ENCODE results near the gene TRAPPC12. TPM values are rescaled to one million over a fixed set of nuclear protein-coding genes. Genes with fewer than 3 reads are reported as not detected.

Gene TRAPPC12
- polyA plus RNA-seq, 4 donors = 63.9 to 107 (median 83.8) TPM

DNA sequence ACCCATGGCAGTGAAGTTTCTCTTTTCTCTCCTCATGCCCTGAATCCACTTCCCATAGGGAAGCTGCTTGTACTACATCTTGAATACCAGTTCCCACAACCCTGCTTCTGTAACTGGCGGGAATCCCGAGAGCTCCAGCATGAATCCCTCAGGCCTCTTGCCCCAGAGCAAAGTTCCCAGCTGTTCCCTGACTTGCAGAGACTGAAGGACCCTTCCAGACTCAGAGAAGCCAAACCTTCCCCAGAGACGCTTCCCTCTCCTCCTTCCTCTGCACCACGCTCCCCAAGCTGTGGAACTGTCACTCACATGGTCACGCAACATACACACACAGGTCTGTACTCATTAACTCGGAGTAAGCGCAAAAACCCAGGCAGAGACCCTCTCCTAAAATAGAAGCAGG, 26.4 kb downstream of the TRAPPC12 start:
- DNase-seq (ENCODE audit: low read depth in 4 of 4, low spot score in 2 of 4) = peak in 1 of 4 donors; percentile 24

DNA sequence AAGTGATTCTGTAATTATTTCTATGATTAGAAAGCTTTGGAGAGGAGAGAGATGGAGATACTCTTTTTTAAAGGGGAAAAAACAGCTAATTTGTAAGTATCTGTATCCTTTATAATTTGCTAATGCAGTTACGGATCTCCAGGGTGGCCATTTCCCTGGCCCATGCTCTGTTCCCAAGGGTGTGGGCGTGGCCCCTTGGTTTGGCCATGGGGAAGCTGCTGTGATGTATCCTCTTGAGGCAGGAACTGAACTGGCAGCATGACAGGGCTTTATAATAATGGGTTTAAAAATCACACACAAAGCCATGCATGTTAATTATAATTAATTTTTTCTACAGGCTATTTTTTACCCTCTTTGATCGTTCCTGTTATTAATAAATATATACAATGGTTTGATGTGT, 27.0 kb downstream of the TRAPPC12 start:
- no peak for DNase-seq (ENCODE audit: low read depth in 4 of 4, low spot score in 2 of 4)

DNA sequence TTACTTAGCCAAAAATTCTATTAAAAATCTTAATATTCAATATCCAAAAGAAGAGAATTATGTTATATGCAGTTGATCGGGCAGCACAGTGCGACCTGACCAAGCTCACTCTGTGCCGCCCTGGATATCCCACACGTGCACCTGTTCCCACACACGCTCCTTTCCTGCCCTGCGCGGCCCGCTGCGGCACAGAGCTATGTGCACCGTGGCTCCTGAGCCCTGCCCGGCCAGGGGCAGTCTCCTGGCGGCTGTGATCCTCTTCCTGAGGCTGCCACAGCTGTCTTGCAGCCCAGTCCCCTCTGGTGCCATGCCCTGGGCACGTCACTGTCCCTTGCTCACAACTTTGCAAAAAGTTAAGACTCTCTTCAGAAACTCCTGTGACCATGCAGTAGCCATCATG, 29.3 kb downstream of the TRAPPC12 start:
- no peak for DNase-seq (ENCODE audit: low read depth in 4 of 4, low spot score in 2 of 4)

DNA sequence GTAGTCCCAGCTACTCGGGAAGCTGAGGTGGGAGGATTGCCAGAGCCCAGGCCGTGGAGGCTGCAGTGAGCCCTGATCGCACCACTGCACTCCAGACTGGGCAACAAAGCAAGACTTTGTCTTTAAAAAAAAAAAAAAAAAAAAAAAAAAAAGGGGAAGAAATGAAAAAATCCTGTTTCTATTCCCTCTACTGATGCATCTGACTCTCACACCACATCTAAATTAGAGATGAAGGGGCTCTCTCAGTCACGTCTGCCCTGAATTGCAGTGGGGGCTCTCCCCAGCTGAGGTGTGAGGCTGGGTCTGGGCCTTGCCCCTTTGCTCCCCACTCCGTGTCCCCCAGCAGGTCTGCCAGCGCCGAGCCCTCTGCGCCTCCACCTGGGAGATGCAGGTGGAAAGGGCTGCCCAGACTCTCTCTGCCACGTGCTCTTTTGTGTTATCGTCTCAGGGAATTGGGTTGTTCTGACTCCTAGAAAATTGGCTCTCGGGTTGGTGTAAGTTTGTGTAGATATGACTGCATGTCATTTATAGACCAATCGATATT, 30.2 kb downstream of the TRAPPC12 start:
- DNase-seq (ENCODE audit: low read depth in 4 of 4, low spot score in 2 of 4) = no peak

DNA sequence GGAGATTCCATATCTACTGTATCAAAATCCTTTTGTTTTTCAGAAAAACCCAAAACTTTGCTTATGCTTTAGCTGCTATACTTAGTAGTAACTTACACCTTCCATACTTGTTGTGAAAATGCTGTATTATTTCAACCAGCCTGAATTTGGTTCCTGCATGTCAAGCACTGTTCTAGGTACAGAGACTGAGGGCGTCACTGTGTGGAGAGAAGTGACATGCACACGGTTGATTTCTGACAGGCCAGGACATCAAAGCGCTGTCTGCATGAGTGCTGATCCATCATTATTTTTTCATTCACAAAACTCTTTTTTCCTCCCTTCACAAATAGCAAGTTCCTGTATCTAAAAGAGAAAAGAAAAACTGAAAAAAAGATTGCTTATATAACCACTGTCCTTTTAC, 31.6 kb downstream of the TRAPPC12 start:
- no peak for DNase-seq (ENCODE audit: low read depth in 4 of 4, low spot score in 2 of 4)

DNA sequence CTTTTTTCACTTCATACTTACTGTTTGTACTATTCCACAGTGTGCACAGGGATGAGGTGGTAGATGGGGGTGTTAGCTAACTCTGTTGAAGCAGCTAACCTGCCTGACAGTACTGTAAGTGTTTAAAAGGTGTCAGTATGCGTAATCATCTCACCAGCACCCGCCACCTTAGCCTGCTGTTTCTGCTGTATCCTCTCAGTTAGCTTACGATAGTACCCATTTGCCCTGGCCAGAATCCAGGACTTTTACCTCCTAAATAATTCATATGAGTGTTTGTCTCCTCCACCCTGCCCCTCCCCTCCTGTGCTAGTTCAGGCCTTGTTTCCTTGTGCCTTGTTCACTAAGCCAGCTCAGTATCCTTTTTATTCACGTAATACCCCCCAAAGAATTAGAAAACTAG, 34.2 kb downstream of the TRAPPC12 start:
- DNase-seq (ENCODE audit: low read depth in 4 of 4, low spot score in 2 of 4) = no peak

DNA sequence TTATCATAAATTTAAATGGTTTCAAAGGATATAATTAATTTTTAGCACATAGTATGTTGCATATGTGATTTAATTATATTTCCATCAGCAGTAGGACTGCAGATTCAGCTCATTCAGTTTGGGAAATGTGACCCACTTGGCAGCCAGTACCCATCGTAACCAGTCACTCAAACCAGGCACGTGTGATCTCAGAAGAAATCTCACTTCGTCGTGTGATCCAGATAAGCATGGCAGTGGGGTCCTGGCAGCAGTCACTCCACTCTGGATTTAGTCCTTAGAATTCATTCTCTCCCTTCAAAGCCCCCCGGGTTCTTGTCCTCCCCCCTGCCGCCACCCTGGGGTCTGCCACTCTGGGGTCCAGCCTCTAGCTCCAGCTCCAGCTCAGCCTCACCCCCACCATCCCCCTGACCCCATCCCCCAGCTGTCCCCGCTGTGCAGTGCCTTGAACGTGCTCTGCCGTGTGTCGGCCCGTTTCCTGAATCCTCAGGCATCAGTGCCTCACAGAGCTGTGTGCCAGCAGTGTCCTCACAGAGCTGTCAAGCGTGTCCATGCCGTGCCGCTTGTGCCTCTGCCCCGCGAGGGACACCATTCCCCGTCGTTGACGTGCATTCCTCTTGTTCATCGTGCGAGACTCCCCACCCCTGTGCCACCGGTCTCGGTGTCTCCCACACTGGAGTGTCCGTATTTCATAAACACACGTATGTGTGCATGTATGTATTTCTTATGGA, 34.8 kb downstream of the TRAPPC12 start:
- no peak for DNase-seq (ENCODE audit: low read depth in 4 of 4, low spot score in 2 of 4)

DNA sequence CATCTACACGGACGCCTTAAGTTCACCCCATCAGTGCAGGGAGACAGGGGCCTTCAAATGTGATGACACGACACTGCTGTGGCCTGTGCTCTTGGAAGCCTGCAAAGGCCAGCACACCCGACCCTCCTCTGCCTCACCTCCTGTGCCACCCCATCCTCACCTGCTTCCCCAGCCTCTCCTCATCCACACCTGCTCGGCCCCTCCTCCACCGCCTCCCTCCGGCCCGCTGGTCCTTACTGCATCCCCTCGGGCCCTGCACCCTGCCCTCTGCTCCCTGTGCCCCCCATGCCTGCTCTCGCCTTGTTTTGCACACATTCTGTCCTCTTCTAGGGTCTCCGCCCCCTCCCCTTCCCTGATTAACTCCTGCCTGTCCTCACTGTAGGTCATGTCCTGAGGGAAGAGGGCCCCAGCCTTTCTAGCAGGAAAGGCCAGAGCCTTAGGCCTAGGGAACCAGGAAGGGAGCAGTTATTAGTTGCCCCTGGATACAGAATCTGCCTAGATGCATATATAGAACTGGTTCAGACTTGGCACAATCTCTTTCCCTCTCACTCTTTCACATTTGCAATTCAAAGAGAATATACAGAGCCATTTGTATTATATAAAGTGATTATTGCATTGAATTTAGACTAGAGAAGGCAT, 39.4 kb downstream of the TRAPPC12 start:
- no peak for DNase-seq (ENCODE audit: low read depth in 4 of 4, low spot score in 2 of 4)

DNA sequence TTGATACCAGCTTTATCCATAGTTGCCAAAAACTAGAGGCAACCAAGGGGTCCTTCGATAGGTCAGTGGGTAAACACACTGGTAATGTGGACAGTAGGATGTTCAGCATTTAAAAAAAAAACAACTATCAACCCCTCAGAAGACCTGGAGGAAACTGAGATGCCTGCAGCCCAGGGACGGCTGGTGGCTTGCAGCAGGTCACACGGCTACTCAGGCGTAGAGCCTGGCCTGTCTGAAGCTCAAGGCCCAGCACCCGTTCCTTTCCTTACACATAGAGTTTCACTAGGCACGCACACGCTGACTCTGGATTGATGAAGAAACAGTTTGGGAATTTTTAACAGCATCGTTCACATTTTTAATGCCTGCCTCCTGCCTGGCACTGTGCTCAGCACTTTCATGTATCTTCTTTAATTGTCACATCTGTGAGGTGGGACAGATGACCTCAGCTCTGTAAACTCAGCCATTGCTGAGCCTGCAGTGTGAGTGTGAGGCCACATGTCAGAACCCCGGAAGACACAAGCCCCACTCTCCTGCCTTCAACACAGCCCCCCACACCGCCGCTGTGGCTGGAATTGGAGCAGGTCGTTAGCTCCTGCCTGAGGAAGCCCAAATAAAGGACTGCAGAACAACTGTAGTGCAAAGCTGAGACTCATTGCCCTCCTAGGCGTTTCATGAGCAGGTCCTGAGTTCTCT, 40.7 kb downstream of the TRAPPC12 start:
- DNase-seq (ENCODE audit: low read depth in 4 of 4, low spot score in 2 of 4) = no peak

DNA sequence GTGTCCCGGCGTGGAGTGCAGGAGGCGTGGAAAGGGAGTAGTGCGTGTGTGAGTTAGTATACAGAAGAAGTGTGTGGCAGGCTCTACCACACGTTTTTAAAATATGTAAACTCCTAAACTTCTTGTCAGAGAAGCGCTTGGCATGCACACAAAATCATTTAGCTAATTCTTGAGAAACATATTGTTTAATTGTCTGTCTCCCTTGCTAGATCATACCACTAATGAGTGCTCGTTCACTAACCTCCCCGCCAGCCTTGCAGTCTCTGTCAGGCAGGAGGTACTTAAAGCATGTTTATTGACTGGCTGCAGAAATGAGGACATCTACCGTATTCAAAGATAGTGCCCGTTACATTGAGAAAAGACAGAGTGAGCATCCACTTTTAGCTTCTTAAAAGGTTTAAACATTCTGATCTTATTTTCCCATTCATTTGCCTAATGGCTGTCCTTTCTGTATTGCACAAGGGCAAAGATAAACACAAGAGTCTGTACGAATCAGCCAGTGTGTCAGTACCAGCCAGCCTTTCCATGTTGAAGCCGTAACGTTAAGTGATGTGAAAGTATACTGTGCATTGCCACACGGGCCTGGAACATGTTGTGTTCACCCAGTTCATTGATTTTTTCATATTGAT, 41.4 kb downstream of the TRAPPC12 start:
- no peak for DNase-seq (ENCODE audit: low read depth in 4 of 4, low spot score in 2 of 4)

DNA sequence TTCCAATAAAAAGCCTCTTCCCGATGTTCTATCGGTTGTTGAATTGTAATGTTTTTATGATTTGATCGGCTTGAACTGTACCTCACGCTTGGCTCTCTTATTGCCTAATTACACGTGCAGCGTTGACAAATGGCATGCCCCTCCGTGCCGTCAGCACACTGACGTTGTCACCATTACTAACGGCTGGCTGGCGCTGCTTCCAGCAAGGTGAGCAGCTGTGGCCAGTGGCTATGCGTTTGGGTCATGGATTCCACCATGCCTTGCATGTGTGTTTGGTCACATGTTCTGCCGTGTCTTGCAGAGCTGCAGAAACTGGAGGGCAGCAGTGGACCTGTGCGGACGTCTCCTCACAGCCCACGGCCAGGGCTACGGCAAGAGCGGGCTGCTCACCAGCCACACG, 42.1 kb downstream of the TRAPPC12 start:
- no peak for DNase-seq (ENCODE audit: low read depth in 4 of 4, low spot score in 2 of 4)

DNA sequence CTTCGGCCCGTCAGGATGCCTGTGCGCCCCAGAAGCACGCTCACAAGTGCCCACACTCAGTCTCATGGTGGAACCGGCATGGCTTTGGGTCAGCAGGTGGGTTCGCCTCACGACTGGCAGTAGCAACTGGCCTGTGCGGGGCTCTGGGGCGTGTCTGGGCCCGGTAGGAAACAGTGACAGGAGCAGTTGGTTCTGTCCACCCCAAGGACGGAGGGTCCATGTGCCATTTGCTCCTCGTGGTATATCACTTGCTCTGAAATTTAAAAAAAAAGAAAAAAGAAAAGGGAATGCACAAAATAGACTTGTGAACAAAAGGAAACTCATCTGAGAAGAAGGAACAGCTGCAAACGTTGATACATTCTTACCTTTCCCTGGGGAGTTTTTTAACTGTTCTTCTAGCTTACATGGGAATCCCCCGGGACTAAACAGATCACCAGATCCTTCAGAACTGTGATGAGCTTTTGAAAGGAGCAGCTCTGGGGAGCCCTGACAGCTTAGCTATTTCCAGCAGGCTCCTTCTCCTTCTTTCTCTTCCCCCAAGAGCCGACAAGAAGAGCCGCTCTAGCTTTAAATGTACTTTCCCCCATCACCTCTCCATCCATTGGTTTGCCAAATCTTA, 42.8 kb downstream of the TRAPPC12 start:
- no peak for DNase-seq (ENCODE audit: low read depth in 4 of 4, low spot score in 2 of 4)

DNA sequence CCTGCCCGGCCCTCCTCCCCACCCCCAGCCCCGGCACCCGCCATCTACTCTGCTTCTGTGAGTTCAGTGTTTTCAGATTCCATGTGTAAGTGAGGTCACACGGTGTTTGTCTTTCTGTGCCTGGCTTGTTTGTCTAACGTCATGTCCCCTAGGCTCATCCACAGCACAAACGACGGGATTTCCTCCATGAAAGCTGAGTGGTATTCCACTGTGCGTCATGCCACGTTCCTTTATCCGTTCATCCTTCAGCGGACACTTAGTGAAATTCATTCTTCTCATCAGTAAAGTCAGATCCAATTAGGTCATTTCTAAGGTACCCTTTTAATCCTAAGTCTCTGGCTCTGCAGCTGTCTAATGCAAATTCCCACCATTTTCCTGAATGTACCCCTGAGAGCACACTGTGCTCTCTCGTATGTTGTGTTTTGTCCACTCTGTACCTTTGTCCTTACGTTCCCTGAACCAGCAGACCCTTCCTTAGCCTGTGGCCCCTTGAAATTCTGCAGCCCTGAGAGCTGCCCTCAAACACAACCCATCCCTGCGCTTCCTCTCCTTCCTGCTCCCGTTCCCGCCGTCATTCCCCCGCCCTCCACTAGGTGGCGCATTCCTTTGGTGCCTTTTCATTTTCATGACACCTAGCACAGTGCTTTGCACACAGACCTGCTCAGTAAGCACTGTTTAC, 44.1 kb downstream of the TRAPPC12 start:
- DNase-seq (ENCODE audit: low read depth in 4 of 4, low spot score in 2 of 4) = no peak

DNA sequence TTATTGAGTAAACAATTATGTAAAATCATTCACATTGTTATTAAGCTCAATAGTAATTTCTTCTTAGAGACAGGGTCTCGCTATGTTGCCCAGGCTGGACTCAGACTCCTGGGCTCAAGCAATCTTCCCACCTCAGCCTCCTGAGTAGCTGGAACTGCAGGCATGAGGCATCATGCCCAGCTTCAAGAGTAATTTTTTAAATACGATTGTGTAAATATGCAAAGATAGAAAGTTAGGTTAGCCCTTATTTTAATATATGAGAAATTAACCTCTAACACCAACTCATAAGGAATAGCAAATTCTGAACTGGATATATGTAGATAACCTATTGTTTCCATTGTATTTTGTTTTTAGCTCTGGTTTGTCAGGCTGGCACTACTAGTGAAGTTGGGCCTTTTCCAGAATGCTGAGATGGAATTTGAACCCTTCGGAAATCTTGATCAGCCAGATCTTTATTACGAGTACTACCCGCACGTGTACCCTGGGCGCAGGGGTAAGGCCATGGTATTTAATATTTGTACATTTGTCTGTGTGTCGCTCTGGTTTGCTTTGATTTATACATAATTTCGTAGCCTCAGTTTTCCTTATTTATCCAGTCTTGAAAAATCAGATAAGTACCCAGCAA, 44.8 kb downstream of the TRAPPC12 start:
- no peak for DNase-seq (ENCODE audit: low read depth in 4 of 4, low spot score in 2 of 4)

DNA sequence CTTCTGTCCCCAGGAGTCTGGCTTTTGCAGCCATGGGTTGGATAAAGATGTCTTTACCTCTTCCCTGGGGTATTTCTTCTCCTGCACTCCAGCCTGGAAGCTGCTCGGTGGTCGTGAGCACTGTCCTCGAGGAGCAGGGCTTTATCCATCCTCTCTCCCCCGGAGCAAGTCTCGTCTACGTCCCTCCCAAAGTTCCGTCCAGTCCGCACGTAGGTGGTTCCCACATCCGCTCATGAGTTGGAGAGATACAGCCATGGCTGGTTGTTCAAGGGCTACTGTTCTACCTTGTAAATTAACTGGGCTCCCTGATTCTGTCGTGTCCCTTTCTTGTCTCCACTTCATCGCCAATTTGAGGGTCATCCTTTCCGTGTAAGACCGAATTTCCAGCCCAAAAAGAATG, 47.1 kb downstream of the TRAPPC12 start:
- no peak for DNase-seq (ENCODE audit: low read depth in 4 of 4, low spot score in 2 of 4)

DNA sequence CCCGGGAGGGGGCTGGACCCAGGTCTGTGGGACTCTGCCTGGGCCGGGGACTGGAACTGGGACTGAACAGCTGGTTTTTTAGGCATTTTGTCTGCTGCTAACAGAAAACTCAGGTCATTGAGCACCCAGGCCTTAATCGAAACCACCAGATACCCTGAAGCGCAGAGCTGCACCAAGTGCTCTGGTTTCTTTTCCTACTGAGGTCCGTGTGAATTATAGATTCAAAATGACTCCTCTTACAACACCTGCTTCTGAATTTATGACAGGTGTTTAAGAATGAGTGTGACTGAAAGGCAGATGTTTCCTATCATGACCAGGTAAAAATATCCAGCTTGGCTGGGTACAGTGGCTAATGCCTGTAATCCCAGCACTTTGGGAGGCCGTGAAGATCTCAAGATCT, 47.8 kb downstream of the TRAPPC12 start:
- DNase-seq (ENCODE audit: low read depth in 4 of 4, low spot score in 2 of 4) = no peak

DNA sequence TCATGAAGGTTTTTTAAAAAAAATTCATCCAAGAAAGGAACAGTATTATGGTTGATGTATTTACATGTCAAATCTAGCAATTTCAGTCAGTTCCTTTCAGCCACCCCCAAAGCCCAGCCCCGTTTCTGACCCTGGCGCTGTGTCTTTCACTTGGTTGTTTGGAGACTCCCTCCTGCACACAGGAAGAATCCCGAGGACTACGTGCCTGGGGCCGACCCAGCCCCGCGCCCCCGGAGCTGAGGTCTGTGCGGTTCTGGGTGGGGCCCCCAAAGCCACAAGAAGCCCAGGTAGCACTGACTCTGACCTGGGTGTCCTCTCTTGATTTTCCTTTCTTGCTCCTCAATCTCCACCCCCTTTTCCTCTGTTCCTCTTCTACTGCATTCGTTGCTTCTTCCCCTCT, 49.1 kb downstream of the TRAPPC12 start:
- no peak for DNase-seq (ENCODE audit: low read depth in 4 of 4, low spot score in 2 of 4)

DNA sequence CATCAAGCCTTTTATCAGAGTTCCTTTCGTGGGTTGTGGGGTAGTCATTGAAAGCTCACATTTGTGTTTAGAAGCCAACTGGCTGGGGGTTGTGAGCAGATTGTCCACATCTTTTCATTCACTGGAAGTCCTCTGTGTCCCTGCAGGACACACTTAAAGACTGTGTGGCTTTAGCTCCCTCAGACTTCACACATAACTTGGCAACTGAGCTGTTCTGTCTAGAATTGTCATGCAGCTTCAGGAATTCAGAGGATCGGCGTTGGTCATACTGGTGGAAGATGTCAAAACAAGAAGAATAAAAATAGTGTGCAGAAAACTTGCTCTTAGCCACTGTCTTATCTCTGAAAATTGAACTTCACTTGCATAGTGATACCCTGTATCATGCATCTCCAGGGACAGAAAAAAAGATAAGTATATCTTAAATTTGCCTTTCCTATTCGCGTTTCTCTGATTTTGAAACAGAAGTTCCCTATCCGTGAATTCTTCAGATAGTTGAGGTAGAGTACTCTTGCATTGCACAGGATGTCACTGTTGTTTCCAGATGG, 49.6 kb downstream of the TRAPPC12 start:
- no peak for DNase-seq (ENCODE audit: low read depth in 4 of 4, low spot score in 2 of 4)

DNA sequence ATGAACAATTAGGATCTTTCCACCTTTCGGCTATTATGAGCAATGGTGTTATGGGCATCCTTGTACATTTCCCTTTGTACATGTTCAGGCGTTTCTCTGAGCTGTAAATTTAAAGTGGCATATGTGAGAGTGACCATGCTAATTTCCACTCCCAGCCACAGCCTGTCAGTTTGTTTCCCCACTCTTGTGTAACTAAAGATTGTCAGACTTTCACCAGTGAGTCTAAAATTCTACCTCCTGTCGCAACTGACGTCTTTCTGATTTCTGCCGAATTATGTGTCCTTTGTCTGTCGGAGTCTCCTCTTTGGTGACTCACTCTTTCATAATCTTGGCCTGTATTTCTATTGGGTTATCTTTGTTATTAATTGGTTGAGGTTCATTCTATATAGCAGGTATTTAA, 50.7 kb downstream of the TRAPPC12 start:
- no peak for DNase-seq (ENCODE audit: low read depth in 4 of 4, low spot score in 2 of 4)

All from left renal cortex interstitium (tissue), 4 donors.